HTR-8/SVneo (cell line): ENCODE measurements around the gene C4orf33.
"Not testable (repeated sequence)": the region's sequence is repeated elsewhere in the genome, so short reads cannot be mapped to it uniquely, and the experiment has no call there.

Experiments
- DNase-seq: peaks from one replicate; pipeline ENCODE4 v3.0.0; 2011; ENCODE audit warnings: low spot score, mixed read lengths; ENCODE audit not compliant: insufficient read length
- FAIRE-seq: peaks from 2 replicates; lab custom pipeline; 2011; peaks lifted over from hg19 to GRCh38; lab: Jason Lieb, UNC

Gene C4orf33

GRCh38 chr4:129095811-129096454 is at the start of gene C4orf33:
Gene C4orf33 (plus strand): TSS chr4:129096152. CDS start chr4:129102611, 6,459 bp downstream.
- DNase-seq: peak; percentile 59
- FAIRE-seq: no peak

DNA sequence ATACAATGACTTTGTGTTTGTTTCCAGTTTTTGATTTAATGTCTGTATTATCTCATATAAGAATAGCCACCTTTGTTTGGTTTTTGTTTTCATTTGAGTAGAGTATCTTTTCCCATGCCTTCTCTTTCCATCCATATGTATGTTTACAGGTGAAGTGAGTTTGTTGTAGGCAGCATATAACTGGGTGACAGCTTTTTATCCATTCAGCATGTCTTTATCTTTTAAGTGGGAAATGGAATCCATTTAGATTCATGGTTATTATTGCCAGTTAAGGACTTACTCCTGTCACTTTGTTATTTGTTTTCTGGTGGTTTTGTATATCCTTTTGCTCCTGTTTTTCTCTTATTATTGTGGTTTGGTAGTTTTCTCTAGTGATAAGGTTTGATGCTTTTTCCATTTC is 36.9 kb upstream of the C4orf33 start:
- DNase-seq (no peak), FAIRE-seq (no peak)

GRCh38 chr4:129062580-129062979 is 33.4 kb upstream of the C4orf33 start:
- FAIRE-seq: no peak

GRCh38 chr4:129063640-129064039 is 32.3 kb upstream of the C4orf33 start:
- no peak for DNase-seq
- FAIRE-seq: no peak

More at GRCh38 chr4:129062580-129062979, 33.4 kb upstream of the C4orf33 start:
- DNase-seq: no peak

GRCh38 chr4:129064717-129065116 is 31.2 kb upstream of the C4orf33 start:
- FAIRE-seq (no peak), DNase-seq (peak; percentile 4)

GRCh38 chr4:129069537-129069936 is 26.4 kb upstream of the C4orf33 start:
- not testable (repeated sequence) for DNase-seq, FAIRE-seq

GRCh38 chr4:129077326-129077725 is 18.6 kb upstream of the C4orf33 start:
- FAIRE-seq (no peak), DNase-seq (no peak)

DNA sequence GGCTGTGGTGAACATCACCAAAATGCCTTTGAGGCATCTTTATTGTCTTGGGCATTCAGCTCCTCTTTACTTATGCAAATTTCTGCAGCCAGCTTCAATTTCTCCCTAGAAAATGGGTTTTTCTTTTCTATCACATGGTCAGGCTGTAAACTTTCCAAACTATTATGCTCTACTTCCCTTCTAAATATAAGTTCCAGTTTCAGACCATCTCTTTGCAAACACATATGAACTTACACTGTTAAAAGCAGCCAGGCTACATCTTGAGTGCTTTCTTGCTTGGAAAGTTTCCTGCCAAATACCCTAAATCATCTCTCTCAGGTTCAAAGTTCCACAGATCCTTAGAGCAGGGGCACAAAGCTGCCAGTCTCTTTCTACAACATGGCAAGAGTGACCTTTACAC is 15.8 kb upstream of the C4orf33 start:
- DNase-seq (no peak), FAIRE-seq (no peak)

DNA sequence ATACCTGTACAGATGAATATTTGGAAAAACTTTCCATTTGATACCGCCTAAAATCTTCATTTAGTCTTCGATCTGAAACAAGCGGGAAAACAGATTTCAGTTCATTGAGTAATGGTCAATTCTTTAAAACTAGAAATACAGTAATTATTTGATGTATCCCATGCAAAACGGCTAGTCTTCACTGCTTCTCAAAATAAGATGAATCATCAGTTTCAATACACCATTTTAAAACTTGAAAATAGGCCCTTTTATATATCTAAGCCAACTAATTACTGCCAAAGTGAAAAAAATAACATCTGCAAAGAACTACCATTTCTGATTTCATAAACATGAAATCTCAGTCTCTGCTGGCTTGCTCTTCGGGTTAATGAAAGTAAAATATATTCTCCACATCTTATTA is 13.7 kb upstream of the C4orf33 start:
- FAIRE-seq (no peak), DNase-seq (no peak)

DNA sequence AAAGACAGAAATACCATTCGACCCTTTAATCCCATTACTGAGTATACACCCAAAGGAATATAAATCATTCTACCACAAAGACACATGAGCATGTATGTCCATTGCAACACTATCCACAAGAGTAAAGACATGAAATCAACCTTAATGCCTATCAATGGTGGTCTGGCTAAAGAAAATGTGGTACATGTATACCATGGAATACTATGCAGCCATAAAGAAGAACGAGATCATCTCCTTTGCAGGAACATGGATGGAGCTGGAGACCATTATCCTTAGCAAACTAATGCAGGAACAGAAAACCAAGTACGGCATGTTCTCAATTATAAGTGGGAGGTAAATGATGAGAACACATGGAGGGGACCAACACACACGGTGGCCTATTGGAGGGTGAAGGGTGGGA is 10.5 kb upstream of the C4orf33 start:
- no peak for FAIRE-seq
- DNase-seq: no peak

DNA sequence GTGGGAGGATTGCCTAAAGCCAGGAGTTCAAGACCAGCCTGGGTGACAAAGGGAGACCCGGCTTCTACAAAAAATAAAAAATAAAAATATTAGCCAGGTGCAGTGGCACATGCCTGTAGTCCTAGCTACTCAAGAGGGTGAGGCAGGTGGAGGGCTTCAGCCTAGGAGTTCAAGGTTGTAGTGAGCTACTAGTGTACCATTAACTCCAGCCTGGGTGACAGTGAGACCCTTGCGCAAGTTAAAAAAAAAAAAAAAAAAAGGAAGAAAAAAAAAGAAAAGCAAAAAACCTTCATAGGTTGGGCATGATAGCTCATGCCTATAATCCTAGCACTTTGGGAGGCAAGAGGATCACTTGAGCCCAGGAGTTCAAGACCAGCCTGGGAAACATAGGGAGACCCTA is 8.4 kb upstream of the C4orf33 start:
- no peak for DNase-seq
- no peak for FAIRE-seq

- FAIRE-seq: no peak
- no peak for DNase-seq
Measured at GRCh38 chr4:129092631-129093190, 3.2 kb upstream of the C4orf33 start.

DNA sequence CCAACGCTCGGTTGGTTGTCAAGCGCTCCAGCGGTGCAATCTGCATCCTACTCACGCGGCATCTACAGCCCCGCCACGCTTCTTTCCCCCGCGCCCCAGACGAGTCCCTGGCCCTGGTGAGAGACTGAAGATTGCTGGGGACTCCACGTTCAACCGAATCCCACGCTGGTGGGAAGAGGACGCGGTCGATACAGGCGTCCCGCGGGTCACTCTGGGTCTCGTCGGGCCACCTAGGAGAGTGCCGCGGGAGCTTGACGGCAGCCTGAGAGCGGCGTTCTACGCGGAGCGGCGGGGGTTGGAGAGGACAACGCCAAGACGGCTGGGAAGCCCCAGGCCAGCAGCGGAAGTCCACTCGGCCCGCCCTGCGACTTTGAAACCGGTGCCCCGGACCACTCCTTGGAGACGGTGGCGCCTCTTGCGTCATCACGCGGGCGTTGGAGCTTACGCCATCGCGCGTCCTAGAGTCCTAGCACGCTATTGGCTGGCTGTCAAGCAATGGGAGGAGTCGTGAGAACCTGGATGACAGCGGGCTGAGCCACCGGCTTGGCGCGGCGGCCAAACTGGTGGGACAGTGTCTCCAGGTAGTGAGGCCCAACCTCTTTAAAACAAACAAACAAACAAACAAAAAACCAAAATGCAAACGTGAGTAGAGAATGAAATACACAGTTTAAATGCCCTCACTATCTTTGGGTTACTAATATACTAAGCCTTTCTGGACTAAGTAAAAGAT is 2.6 kb upstream of the C4orf33 start, which contains the start of gene SCLT1:
Gene SCLT1, minus strand, starts transcription at position 349 of the 730 bp plus-strand sequence. CDS start 436 bp downstream, outside the sequence.
- FAIRE-seq: peak; percentile 98

GRCh38 chr4:129094347-129094746 is 1.6 kb upstream of the C4orf33 start:
- no peak for DNase-seq
- FAIRE-seq: no peak

More for the DNA sequence above, 2.6 kb upstream of the C4orf33 start, which contains the start of gene SCLT1:
- DNase-seq: peak; percentile 90

DNA sequence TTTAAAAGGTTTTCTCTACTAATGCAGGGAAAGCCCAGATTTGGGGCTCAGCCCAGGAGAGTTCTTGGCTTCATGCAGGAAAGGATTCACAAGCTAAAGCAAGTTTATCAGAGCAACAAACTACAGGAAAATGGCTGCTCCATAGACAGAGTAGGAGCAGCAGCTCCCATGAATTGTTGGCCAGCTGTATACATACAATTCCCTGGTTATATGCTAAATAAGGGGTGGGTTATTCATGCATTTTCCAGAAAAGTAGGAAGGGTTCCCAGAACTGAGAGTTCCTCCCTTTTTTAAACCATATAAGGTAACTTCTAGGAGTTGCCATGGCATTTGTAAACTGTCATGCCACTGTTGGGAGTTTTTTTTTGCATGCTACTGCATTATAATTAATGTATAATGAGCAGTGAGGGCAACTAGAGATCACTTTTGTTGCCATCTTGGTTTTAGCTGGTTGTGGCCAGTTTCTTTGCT is 2.6 kb downstream of the C4orf33 start:
- FAIRE-seq (no peak), DNase-seq (no peak)

DNA sequence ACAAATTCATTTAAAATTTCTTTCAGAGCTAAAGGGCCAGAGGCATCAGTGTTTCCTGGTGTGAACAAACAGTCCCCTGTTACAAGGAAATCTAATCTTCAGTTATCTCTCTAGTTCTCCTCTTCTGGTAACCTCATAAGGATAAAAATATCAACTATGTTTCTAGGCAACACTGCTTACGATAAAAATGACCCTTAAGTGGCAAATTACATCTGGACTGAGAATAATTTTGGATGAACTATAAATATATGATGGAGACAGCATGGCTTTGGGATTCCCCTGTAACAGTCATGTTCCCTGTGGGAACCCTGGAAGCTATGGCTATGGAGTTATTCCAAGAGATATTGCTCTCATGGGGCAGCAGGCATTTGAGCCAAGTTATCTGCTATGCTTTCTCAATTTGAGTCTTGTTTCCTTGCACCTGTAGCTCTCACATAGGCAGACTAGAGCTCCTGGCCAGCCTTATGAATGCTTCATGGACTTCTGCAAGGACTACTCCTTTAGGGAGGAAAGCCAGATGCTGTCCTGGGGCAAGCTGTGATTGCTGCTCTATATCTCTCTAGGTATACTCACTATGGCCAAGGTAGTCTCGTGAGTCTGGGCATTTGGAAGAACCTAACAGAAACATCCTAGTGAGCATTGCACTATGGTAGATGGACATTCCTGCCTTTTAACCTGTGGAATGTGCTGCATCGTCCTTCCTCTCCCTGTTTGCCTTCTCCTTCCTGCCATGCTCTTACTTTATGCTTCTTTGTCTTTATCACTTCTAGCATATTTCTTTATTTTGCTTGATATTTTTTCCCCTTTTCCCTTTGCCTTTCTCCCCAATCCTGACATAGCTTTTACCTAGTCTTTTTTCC is 14.2 kb downstream of the C4orf33 start:
- FAIRE-seq: no peak
- DNase-seq: no peak

- DNase-seq (no peak), FAIRE-seq (no peak)
Measured at GRCh38 chr4:129110931-129111330, 15.0 kb downstream of the C4orf33 start.

GRCh38 chr4:129111919-129112318 is 16.0 kb downstream of the C4orf33 start:
- DNase-seq (no peak), FAIRE-seq (no peak)

GRCh38 chr4:129113434-129113833 is 17.5 kb downstream of the C4orf33 start:
- DNase-seq (no peak), FAIRE-seq (no peak)

- no peak for DNase-seq
- FAIRE-seq: no peak
Measured at GRCh38 chr4:129113919-129114318, 18.0 kb downstream of the C4orf33 start.
